GM12891 (cell line): ENCODE measurements around the gene ELFN1.

Experiments
- DNase-seq: peaks from one replicate; pipeline ENCODE4 v3.0.0; 2011; ENCODE audit warnings: low spot score; ENCODE audit not compliant: insufficient read length
- FAIRE-seq: peaks from 2 replicates; lab custom pipeline; 2011; peaks lifted over from hg19 to GRCh38; lab: Jason Lieb, UNC
- PAX5 ChIP-seq: IDR thresholded peaks from 2 replicates; pipeline ENCODE4 v1.6.1; 2011; ENCODE audit warnings: low read length, moderate library complexity, mild to moderate bottlenecking; ENCODE audit not compliant: insufficient read depth, severe bottlenecking
- POLR2A ChIP-seq: IDR thresholded peaks from 2 replicates; pipeline ENCODE4 v1.6.1; 2011; ENCODE audit warnings: low read depth, low read length, control low read depth
- POLR2AphosphoS5 ChIP-seq: IDR thresholded peaks from 2 replicates; pipeline ENCODE4 v1.6.1; 2011; ENCODE audit warnings: low read depth, low read length, control low read depth
- POU2F2 ChIP-seq: IDR thresholded peaks from 2 replicates; pipeline ENCODE4 v1.6.1; 2011; ENCODE audit warnings: low read depth, mild to moderate bottlenecking, control low read depth, low read length, moderate library complexity
- SPI1 ChIP-seq: IDR thresholded peaks from 2 replicates; pipeline ENCODE4 v1.6.1; 2011; ENCODE audit warnings: low read depth, low read length, control low read depth
- TAF1 ChIP-seq: IDR thresholded peaks from 2 replicates; pipeline ENCODE4 v1.6.1; 2011; ENCODE audit warnings: low read depth, low read length, control low read depth

Gene ELFN1

GRCh38 chr7:1675036-1675671 lies 5.1 kb downstream of the ELFN1 start:
- no peak for DNase-seq

GRCh38 chr7:1675673-1676549 lies 5.8 kb downstream of the ELFN1 start:
- FAIRE-seq (no peak), DNase-seq (no peak)
- TF ChIP-seq TAF1 (no peak), POU2F2 (no peak)

More at GRCh38 chr7:1675036-1675671, 5.1 kb downstream of the ELFN1 start:
- TF ChIP-seq POU2F2 (no peak), POLR2A (no peak), SPI1 (no peak), TAF1 (no peak), PAX5 (no peak), POLR2AphosphoS5 (no peak)
- FAIRE-seq, result no peak

- DNase-seq (no peak), FAIRE-seq (no peak)
- TF ChIP-seq PAX5 (no peak), SPI1 (no peak), POLR2A (no peak), POU2F2 (no peak), TAF1 (no peak), POLR2AphosphoS5 (no peak)
Measured at GRCh38 chr7:1676550-1677078, 6.5 kb downstream of the ELFN1 start.

GRCh38 chr7:1677206-1678080 lies 7.4 kb downstream of the ELFN1 start:
- DNase-seq, result no peak
- TF ChIP-seq POU2F2 (no peak), PAX5 (no peak), TAF1 (no peak), POLR2AphosphoS5 (no peak), SPI1 (no peak), POLR2A (no peak)
- FAIRE-seq, result no peak

- FAIRE-seq (no peak), DNase-seq (no peak)
- no peak for TF ChIP-seq PAX5
- no peak for TF ChIP-seq SPI1
- no peak for TF ChIP-seq POU2F2
- TF ChIP-seq TAF1, result no peak
- no peak for TF ChIP-seq POLR2A
- TF ChIP-seq POLR2AphosphoS5, result no peak
Measured at GRCh38 chr7:1678081-1678543, 8.0 kb downstream of the ELFN1 start.

GRCh38 chr7:1678571-1679325 lies 8.7 kb downstream of the ELFN1 start:
- FAIRE-seq (no peak), DNase-seq (no peak)
- TF ChIP-seq POLR2AphosphoS5 (no peak), TAF1 (no peak), SPI1 (no peak), PAX5 (no peak), POU2F2 (no peak), POLR2A (no peak)

- no peak for FAIRE-seq
- no peak for TF ChIP-seq POLR2AphosphoS5
- no peak for TF ChIP-seq POU2F2
- TF ChIP-seq SPI1, result no peak
- no peak for TF ChIP-seq TAF1
- no peak for TF ChIP-seq POLR2A
Measured at GRCh38 chr7:1679326-1679965, 9.4 kb downstream of the ELFN1 start.

GRCh38 chr7:1679966-1680730 lies 10.1 kb downstream of the ELFN1 start:
- DNase-seq (no peak), FAIRE-seq (no peak)
- TF ChIP-seq POU2F2, result no peak
- TF ChIP-seq TAF1, result no peak
- TF ChIP-seq POLR2A, result no peak
- TF ChIP-seq POLR2AphosphoS5, result no peak
- no peak for TF ChIP-seq SPI1
- TF ChIP-seq PAX5, result no peak

More at GRCh38 chr7:1679326-1679965, 9.4 kb downstream of the ELFN1 start:
- DNase-seq, result no peak
